Measurements from ENCODE around the gene LRRC18.

DNA sequence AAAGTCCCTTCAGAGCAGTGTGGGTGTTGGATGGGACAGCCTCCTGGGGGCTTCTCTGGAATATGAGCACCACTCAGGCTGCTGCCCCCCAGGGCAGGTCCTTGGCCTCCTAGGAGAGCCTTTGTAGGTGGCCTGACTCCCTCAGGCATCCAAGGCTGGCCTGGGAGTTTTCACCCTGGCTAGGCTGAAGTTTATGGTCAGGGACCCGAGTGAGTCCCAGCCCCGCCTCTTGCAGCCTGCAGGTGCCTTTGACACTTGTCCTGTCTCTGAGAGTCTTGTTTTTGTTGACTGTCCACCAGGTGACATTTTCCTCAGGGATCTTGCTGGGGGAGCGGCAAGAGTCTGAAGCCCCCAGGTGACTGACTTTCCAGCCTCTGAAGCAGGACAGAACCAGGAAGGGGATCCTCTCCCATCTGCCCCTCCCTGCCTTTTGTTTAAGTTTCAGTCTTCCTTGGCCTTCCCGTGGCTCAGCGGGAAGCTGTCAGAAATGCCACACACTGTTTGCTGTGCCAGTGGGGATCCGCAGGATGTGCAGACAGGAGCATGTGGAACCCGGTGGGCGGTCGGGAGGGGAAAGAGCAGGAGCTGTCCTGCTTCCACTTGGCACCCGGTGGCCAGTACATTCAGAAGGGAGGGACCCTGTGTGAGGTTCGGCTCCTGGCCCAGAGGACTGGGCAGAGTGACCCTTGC, 59.5 kb downstream of the LRRC18 start:
- TF ChIP-seq POLR2AphosphoS5 (IDR thresholded peaks at IDR 0.05; ENCODE audit: low read depth, low read length) (no peak), TAF1 (IDR thresholded peaks at IDR 0.05; ENCODE audit: borderline replicate concordance, insufficient read depth, low read length) (no peak), SIN3A (IDR thresholded peaks at IDR 0.05; ENCODE audit: borderline replicate concordance, insufficient read depth, low read length) (no peak), FOXP2 (optimal IDR thresholded peaks at IDR 0.05; ENCODE audit: borderline replicate concordance, extremely low read depth, extremely low read length, insufficient read depth) (no peak)
- TF ChIP-seq, protein P1, sequence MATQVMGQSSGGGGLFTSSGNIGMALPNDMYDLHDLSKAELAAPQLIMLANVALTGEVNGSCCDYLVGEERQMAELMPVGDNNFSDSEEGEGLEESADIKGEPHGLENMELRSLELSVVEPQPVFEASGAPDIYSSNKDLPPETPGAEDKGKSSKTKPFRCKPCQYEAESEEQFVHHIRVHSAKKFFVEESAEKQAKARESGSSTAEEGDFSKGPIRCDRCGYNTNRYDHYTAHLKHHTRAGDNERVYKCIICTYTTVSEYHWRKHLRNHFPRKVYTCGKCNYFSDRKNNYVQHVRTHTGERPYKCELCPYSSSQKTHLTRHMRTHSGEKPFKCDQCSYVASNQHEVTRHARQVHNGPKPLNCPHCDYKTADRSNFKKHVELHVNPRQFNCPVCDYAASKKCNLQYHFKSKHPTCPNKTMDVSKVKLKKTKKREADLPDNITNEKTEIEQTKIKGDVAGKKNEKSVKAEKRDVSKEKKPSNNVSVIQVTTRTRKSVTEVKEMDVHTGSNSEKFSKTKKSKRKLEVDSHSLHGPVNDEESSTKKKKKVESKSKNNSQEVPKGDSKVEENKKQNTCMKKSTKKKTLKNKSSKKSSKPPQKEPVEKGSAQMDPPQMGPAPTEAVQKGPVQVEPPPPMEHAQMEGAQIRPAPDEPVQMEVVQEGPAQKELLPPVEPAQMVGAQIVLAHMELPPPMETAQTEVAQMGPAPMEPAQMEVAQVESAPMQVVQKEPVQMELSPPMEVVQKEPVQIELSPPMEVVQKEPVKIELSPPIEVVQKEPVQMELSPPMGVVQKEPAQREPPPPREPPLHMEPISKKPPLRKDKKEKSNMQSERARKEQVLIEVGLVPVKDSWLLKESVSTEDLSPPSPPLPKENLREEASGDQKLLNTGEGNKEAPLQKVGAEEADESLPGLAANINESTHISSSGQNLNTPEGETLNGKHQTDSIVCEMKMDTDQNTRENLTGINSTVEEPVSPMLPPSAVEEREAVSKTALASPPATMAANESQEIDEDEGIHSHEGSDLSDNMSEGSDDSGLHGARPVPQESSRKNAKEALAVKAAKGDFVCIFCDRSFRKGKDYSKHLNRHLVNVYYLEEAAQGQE (IDR thresholded peaks at IDR 0.05; ENCODE audit: insufficient read depth in 1 of 2, low read depth in 2 of 2, low read length in 2 of 2): no peak

Measured in PFSK-1 (cell line).